HG03175 (cell line): ENCODE data around the gene RANBP1.

ENCODE experiments used
- ATAC-seq: cut with Tn5 transposase; IDR thresholded peaks from one replicate; pipeline ENCODE4 v1.9.1; 2021; ENCODE audit warnings: mild to moderate bottlenecking, moderate library complexity; ENCODE audit not compliant: unreplicated experiment

The RANBP1 gene

DNA sequence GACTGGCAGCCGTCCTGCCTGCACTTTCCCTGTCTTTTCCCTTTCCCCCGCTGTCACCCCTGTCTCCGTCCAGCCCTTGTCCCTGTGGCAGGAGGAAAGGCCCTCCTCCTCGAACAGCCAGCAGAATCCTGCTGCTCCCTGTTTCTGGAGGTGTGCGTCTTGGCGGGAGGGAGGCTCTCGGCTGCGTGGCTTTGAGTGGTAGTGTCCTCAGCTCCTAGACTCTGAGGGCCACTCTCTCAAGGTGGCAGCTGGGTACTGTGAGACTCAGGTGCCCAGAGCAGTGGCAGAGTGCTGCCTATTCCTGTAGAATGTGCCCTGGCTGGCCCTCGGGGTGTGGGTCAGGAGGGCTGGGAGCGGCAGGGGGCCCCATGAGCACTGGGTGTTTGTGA lies 9.1 kb upstream of the RANBP1 start:
- no peak for ATAC-seq

DNA sequence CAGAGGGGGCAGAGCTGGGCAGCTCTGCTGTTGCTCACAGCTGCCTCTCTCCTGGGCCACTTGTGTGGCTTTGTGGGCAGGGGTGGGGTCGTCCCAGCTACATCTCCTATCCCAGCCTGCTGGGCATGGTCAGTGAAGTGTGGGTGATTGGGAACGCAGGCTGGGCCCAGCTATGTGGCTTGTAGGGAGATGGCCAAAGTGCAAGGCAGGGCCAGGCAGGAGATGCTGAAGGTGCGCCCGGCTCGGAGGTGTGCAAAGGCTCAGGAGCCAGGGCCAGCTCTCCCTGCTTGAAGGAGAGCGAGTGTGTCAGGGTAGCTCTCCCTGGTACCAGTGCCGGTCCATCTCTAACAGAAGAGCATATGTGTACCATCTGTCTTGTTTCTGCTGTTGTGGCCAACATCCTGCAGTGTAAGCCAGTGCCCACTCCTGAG lies 8.4 kb upstream of the RANBP1 start:
- no peak for ATAC-seq

- no peak for ATAC-seq
Measured at GRCh38 chr22:20107951-20108756, 7.8 kb upstream of the RANBP1 start.

GRCh38 chr22:20108757-20109230 lies 7.1 kb upstream of the RANBP1 start:
- no peak for ATAC-seq

DNA sequence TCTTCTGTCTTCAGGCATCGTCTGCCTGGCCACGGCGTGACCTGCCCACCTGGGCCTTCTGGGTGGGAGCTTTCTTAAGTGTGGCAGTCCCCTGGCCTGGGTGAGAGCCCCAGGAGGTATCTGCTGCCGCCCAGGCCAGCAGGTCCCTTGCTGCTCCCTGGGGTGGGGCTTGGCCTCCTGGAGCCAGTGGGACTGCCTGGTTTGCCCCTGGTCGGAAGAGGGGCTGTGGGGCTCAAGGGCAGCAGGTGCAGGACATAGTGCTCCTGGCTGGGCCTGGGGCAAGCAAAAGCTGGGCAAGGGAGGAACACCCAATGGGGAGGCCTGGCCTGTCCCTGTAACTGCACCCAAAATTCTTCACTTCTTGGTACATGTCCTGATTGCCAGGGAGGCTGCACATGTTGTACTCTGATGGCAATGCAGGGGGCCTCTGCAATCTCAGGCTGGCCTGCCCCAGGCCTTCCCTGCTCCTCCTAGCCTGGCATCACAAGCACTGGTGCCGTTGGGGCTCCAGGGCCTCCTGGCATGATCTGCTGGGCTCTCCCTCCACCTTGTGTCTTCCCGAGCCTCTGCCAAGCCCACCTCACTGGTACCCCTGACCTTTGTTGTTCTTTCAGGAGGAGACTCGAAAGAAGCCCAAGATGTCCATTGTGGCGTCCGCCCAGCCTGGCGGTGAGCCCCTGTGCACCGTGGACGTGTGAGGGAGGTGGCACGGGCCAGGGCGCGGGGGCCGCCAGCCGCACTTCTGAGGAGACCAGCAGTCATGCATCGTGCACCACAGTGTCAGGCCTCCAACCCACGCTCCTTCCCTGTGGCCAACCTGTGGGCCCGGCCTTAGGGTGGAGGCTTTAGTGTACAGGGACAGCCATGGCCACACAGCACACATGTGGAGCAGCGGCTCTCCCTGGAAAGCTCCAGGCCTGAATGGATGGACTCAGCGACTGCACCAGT lies 6.2 kb upstream of the RANBP1 start:
- ATAC-seq, result no peak

- ATAC-seq, result no peak
Measured at GRCh38 chr22:20110359-20110985, 5.4 kb upstream of the RANBP1 start.

DNA sequence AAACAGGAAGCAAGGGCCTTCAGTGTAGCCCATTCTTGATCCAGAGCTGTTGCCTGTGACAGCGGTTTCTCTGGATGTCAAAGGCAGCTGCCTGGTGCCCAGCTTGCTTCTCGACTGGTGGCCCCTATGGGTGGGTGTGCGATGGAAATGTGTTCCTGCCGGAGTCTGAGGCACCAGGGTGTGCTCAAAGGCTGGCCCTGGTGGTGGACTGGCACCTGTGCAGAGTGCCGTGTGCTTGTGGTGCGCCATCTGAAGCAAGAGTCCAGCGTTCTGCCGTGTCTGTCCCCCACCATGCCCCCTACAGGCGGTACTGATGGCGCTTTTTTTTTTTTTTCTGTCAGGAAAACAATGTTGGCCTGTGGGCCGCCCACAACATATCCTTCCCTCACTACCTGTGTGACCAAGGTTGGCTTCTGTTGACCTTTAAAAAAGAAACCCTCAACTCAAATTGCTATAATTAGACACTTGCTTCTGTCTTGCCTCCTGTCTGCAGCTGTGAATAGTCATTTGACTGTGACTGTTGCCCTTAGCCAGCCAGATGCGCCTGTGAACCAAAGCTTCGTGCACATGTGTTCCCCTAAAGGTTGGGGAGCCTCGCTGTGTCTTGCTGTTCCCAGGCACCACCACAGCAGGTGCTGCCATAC lies 4.7 kb upstream of the RANBP1 start:
- ATAC-seq, result no peak

DNA sequence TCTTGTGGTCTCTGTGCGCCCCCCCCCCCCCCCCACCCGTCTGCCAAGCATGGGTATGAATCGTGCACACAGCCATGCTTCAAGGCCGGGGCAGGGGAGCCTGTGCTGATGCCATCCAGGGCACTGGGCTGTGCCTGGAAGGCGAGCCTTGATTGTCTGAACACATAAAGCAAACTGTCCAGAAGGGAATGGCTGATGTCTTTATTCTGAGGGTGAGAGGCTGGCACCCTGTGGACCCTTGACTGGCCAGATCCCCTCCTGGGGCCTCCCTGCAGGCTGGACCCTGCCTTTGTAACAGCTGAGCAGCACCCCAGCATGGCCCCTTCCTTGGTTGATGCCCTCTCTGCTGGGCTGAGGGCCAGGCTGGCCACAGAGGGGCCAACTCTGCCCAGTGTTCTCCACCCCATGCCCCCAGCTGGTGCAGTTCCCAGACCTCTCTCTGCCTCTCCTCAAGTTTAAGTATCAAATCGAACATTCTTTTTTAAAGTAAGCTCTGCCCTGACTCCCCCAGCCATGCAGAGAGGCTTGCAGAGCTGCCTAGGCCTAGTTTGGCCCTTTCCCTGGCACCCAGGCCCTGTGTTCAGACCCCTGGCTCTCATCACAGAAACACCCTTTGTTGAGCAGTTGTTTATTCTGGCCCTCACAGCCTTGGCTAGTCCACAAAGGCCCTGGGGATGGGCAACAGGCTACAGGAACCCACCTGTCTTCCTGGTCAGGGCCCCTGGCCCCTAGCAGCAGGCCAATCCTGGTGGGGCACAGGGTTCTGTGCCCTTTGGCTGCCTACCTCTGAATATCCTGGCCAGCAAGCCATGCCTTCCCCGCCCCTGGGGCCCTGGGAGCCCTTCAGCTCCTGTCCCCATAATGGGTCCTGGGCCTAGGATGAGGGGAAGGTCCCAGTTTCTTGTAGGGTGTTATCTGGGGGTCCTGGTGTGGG lies 3.9 kb upstream of the RANBP1 start:
- no peak for ATAC-seq

DNA sequence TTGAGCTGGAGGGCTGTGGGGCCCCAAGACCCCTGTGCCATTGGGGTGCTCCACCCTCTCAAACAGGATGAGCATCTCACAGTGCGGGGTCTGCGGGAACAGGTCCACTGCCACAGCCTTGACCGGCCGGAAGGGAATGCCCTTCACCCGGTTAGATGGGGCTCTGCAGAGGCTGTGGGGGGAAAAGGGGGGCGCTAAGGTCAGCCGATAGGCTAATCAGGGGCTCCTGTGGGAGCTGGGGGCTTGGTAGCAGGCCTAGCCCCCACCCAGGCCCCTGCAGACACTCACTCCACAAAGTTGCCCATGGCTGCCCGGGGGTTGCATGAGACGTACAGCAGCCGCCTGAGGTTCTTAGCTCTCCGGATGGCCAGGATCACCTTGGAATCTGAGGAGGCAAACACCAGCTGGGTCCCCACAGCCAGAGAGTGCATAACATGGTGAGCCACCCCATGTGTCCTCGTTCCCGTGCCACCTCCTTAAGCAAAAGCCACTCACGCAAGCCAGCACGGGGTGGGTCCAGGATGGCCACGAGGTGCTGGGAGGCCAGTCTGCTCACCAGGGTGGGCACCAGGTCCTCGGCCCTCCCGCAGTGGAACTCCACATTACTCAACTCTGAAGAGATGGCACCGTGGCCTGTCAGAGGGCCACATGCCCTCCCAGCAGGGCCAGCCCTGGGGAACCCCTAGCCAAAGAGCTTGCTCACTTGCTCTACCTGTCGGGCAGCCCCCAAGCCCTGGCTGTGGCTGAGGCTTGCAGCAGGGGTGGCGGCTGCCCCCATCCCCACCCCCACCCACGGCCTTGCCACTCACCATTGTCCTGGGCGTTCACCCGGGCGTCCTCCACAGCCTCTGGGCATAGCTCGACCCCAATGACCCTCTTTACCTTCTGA lies 3.0 kb upstream of the RANBP1 start:
- ATAC-seq, result no peak

GRCh38 chr22:20113551-20114310 lies 2.2 kb upstream of the RANBP1 start:
- no peak for ATAC-seq

- no peak for ATAC-seq
Measured at GRCh38 chr22:20114506-20115475, 1.1 kb upstream of the RANBP1 start.

GRCh38 chr22:20116376-20116950 lies 559 bp downstream of the RANBP1 start:
- ATAC-seq, result no peak

- peak; percentile 76 for ATAC-seq
Measured at GRCh38 chr22:20116951-20117632, 1.2 kb downstream of the RANBP1 start, which contains the start of gene TRMT2A. Gene TRMT2A (minus strand): TSS chr22:20117226. CDS start chr22:20116906, 320 bp downstream.

GRCh38 chr22:20117633-20118299 lies 1.9 kb downstream of the RANBP1 start:
- ATAC-seq, result peak; percentile 25
